HG03025 (cell line): ENCODE data around the gene TMEM108.

Source experiments
- ATAC-seq: cut with Tn5 transposase; IDR thresholded peaks from one replicate; pipeline ENCODE4 v1.9.1; 2021; ENCODE audit warnings: mild to moderate bottlenecking, moderate library complexity; ENCODE audit not compliant: unreplicated experiment, low FRiP score

TMEM108 gene

GRCh38 chr3:133442518-133442917 lies 404.3 kb downstream of the TMEM108 start:
- no peak for ATAC-seq

DNA sequence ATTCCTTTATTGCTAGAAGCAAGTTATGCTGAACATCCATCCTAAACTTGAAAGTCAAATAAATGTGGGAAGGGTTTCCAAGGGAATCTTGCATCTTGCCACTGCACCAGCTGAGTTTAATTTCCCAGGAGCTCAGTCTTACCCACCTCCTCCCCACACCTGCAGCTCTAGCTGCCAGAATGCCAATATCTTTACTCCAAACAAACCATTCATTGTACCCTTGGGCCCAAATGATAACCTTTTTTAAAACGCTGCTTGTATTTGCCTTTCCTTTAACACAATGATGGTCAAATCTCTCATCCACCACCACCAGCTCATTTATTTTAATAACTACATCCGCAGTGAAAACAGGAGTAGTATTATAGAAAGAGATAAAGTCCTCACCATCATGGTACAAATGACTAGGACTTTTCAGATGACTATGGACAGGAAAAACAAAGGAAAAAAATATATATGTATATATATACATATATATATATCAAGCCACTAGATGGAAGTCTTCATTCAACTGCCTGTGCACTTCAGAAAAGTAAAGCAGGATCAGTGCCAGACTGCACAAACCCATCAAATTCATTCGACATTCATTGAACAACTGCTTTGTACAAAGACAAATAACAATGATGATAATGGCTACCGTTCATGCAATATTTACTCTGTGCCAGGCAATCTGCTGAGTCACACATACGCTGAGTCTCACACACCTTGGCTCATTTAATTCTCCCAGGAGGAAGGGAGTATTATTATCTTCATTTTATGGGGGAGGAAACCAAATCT lies 405.6 kb downstream of the TMEM108 start:
- no peak for ATAC-seq

GRCh38 chr3:133444423-133444774 lies 406.2 kb downstream of the TMEM108 start:
- no peak for ATAC-seq

DNA sequence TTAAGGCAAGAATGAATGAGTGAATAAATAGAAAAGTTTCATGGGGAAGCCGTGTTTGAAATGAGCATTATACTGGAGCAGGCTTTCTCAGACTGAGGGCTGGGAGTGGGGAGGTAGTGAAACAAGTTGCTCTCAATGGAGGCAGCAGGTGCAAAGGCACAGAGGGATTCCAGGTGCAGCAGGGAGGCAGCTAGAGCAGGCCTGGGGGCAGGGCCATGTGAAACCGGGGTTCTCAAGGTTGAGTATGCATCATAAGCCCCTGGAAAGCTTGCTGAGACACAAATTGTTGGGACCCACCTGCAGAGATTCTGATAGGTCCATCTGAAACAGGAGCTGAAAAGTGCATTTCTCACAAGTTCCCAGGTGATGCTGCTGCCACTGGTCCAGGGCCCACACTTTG lies 406.9 kb downstream of the TMEM108 start:
- ATAC-seq: no peak
